Prostate gland (tissue), 2 donors: ENCODE results near the gene KCNJ18.
"Not testable (repeated sequence)": the region's sequence is repeated elsewhere in the genome, so short reads cannot be mapped to it uniquely, and the experiment has no call there.

Experiments used
- CTCF ChIP-seq, 4 experiments: fragments of 200-600 bp in 2 of 4; fragments of 450-650 bp in 2 of 4; sonication (generic) in 2 of 4; IDR thresholded peaks; 1 replicate in 3 of 4; 2 replicates in 1 of 4; pipeline ENCODE4 v1.5.1; 2016 to 2019; ENCODE audit warnings: antibody characterized with exemption in 4 of 4, mild to moderate bottlenecking in 2 of 4, moderate library complexity in 2 of 4
- POLR2A ChIP-seq: fragments of 450-650 bp; IDR thresholded peaks from one replicate; pipeline ENCODE4 v1.6.1; 2016; ENCODE audit warnings: antibody characterized with exemption, mild to moderate bottlenecking
- POLR2AphosphoS5 ChIP-seq: sonication (generic); formaldehyde crosslinking; IDR thresholded peaks from one replicate; pipeline ENCODE4 v1.6.1; 2017; ENCODE audit warnings: antibody characterized with exemption

DNA sequence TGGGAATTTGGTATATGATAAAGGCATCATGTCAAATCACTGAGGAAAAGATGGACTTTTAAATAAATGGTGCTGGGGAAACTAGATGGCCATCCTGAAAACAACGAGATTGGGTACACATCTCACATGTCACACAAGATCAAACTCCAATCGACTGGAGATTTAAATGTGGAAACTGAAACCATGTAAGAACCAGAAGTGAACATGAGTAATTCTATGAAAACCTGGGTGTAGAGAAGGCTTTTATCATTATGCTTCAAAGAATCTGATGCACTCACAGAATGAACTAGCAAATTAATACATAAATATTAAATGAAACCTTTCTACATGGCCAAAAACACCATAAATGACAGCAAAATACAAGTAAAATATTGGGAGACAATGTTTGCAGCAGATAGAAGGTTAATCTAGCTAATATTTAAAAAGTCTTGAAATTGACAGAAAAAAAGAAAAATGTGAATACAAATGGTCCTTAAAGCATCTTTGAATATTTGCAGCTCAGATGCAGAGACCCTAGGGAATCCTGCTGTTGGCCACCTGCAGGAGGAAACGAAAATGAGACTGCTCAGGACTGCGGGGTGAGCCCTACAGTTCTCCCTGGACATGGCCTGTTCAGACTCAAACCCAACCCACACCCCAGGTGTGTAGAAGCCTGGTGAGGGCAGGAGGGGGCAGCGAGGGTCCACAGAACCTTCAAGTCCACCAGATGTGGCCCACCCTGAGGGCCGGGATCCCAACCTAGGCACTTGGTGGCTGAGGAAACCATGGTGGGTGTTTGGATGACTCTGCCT, 32.1 kb downstream of the KCNJ18 start:
- TF ChIP-seq POLR2AphosphoS5; CTCF (IDR thresholded peaks at IDR 0.05); POLR2A: not testable (repeated sequence)
